CD14-positive monocyte (primary cell): ENCODE data around the gene FGFR2. TPM values are rescaled to one million over a fixed set of nuclear protein-coding genes. Genes with fewer than 3 reads are reported as not detected.
A peak's percentile ranks its signal among the peaks of the same experiment; 100 is the strongest.

ENCODE experiments used
- DNase-seq, 3 donors: peaks; one replicate each; pipeline ENCODE4 v3.0.0-alpha.2; 2011 to 2022
- H2AFZ ChIP-seq: 2 replicates; pipeline ENCODE4 v1.6.0; 2012; ENCODE audit warnings: mild to moderate bottlenecking, low read depth, low read length, inconsistent platforms; ENCODE audit not compliant: insufficient read depth, poor library complexity, severe bottlenecking
- H3K27ac ChIP-seq, 2 donors: 1 replicate in 1 of 2; 2 replicates in 1 of 2; pipeline ENCODE4 v1.5.1; 2012 to 2013; ENCODE audit warnings: low read length in 2 of 2, control low read depth in 1 of 2, inconsistent platforms in 1 of 2, low read depth in 1 of 2, mild to moderate bottlenecking in 1 of 2
- H3K27me3 ChIP-seq, 2 donors: one replicate each; pipeline versions ENCODE4 v1.6.0 to v1.6.1; 2011 to 2013; ENCODE audit warnings: low read length in 2 of 2; ENCODE audit not compliant: control insufficient read depth in 2 of 2, insufficient read depth in 2 of 2
- H3K36me3 ChIP-seq, 2 donors: replicated peaks in 1 of 2; 1 replicate in 1 of 2; 2 replicates in 1 of 2; pipeline versions ENCODE4 v1.5.1 to v1.6.1; 2012 to 2013; ENCODE audit warnings: low read length in 2 of 2, control low read depth in 1 of 2, inconsistent platforms in 1 of 2, mild to moderate bottlenecking in 1 of 2; ENCODE audit not compliant: insufficient read depth in 2 of 2, control insufficient read depth in 1 of 2
- H3K4me1 ChIP-seq, 2 donors: 1 replicate in 1 of 2; 2 replicates in 1 of 2; pipeline versions ENCODE4 v1.5.1 to v1.6.1; 2012 to 2013; ENCODE audit warnings: low read length in 2 of 2, control low read depth in 1 of 2, inconsistent platforms in 1 of 2, mild to moderate bottlenecking in 1 of 2, moderate library complexity in 1 of 2; ENCODE audit not compliant: insufficient read depth in 2 of 2, control insufficient read depth in 1 of 2
- H3K4me2 ChIP-seq: replicated peaks from 2 replicates; pipeline ENCODE3; 2012; ENCODE audit warnings: low read length, moderate library complexity, mild to moderate bottlenecking; ENCODE audit not compliant: poor library complexity, severe bottlenecking; ENCODE audit errors: extremely low read depth
- H3K4me3 ChIP-seq, 3 experiments: fragments of 200-600 bp in 1 of 3; sonication (generic) in 1 of 3; replicated peaks in 1 of 3; 1 replicate in 2 of 3; 2 replicates in 1 of 3; pipeline ENCODE4 v1.5.1; 2011 to 2013; ENCODE audit warnings: low read length in 3 of 3, mild to moderate bottlenecking in 3 of 3, control low read depth in 2 of 3, low read depth in 2 of 3, inconsistent platforms in 1 of 3, moderate library complexity in 1 of 3
- H3K79me2 ChIP-seq: 2 replicates; pipeline ENCODE4 v1.6.0; 2012; ENCODE audit warnings: mild to moderate bottlenecking, control low read depth, inconsistent platforms, low read length, moderate library complexity; ENCODE audit not compliant: insufficient read depth
- H3K9ac ChIP-seq: 2 replicates; pipeline ENCODE4 v1.6.0; 2017; ENCODE audit warnings: low read length, mild to moderate bottlenecking; ENCODE audit not compliant: insufficient read depth, poor library complexity, severe bottlenecking
- H3K9me3 ChIP-seq, 2 donors: replicated peaks in 1 of 2; 1 replicate in 1 of 2; 2 replicates in 1 of 2; pipeline versions ENCODE4 v1.5.1 to v1.6.1; 2012 to 2013; ENCODE audit warnings: low read length in 2 of 2, control low read depth in 1 of 2; ENCODE audit not compliant: control insufficient read depth in 1 of 2, insufficient read depth in 1 of 2
- H4K20me1 ChIP-seq: 2 replicates; pipeline ENCODE4 v1.6.0; 2012; ENCODE audit warnings: mild to moderate bottlenecking, low read length, control low read depth, moderate library complexity; ENCODE audit not compliant: insufficient read depth
- H3K27ac Mint-ChIP-seq, 7 donors: one replicate each; pipeline ENCODE4 v1.8.0; 2020; ENCODE audit warnings: mild to moderate bottlenecking in 7 of 7, mixed read lengths in 7 of 7, moderate library complexity in 6 of 7, inconsistent platforms in 2 of 7
- H3K27me3 Mint-ChIP-seq, 3 donors: one replicate each; pipeline ENCODE4 v1.8.0; 2021 to 2022; ENCODE audit warnings: low read depth in 3 of 3, mild to moderate bottlenecking in 3 of 3, mixed read lengths in 3 of 3, moderate library complexity in 3 of 3, inconsistent platforms in 1 of 3
- H3K36me3 Mint-ChIP-seq, 2 donors: one replicate each; pipeline ENCODE4 v1.8.0; 2020; ENCODE audit warnings: mixed read lengths in 2 of 2, inconsistent platforms in 1 of 2, mild to moderate bottlenecking in 1 of 2
- H3K4me1 Mint-ChIP-seq: one replicate; pipeline ENCODE4 v1.8.0; 2020; ENCODE audit warnings: mild to moderate bottlenecking, mixed read lengths
- H3K4me3 Mint-ChIP-seq, 2 donors: one replicate each; pipeline ENCODE4 v1.8.0; 2020; ENCODE audit warnings: mild to moderate bottlenecking in 2 of 2, mixed read lengths in 2 of 2, moderate library complexity in 1 of 2
- H3K9me3 Mint-ChIP-seq, 7 donors: one replicate each; pipeline ENCODE4 v1.8.0; 2020 to 2022; ENCODE audit warnings: mixed read lengths in 7 of 7, mild to moderate bottlenecking in 6 of 7, moderate library complexity in 6 of 7, inconsistent platforms in 2 of 7
- WGBS: methylation state at CpG from one replicate; pipeline ENCODE4 v1.1.5; 2013; ENCODE audit warnings: missing lambda C conversion rate; ENCODE audit not compliant: insufficient coverage; 5-methylcytosine and 5-hydroxymethylcytosine counted together
- intact Hi-C, 2 donors: fragments of 100-400 bp; cut with micrococcal nuclease; formaldehyde crosslinking; loops; one replicate each; pipeline versions ENCODE4 v1.15.0 to v1.15.1; 2023
- polyA plus RNA-seq, 3 donors: library from polyadenylated mRNA; depleted of rRNA in 1 of 3; unstranded in 2 of 3; stranded (reverse) in 1 of 3; fragments of 300-500 nt in 2 of 3; fragments of >200 nt in 1 of 3; fragmentation: Illumina TruSeq in 2 of 3; gene quantifications; 1 replicate in 2 of 3; 2 replicates in 1 of 3; pipeline ENCODE4 v1.2.3, GENCODE V29; 2012 to 2021
- TF ChIP-seq, protein P1 (sequence below): fragments of 200-600 bp; IDR thresholded peaks from one replicate; pipeline ENCODE4 v1.8.0; 2022; ENCODE audit warnings: antibody characterized with exemption, mild to moderate bottlenecking

Gene FGFR2
- polyA plus RNA-seq, 3 donors: not detected

DNA sequence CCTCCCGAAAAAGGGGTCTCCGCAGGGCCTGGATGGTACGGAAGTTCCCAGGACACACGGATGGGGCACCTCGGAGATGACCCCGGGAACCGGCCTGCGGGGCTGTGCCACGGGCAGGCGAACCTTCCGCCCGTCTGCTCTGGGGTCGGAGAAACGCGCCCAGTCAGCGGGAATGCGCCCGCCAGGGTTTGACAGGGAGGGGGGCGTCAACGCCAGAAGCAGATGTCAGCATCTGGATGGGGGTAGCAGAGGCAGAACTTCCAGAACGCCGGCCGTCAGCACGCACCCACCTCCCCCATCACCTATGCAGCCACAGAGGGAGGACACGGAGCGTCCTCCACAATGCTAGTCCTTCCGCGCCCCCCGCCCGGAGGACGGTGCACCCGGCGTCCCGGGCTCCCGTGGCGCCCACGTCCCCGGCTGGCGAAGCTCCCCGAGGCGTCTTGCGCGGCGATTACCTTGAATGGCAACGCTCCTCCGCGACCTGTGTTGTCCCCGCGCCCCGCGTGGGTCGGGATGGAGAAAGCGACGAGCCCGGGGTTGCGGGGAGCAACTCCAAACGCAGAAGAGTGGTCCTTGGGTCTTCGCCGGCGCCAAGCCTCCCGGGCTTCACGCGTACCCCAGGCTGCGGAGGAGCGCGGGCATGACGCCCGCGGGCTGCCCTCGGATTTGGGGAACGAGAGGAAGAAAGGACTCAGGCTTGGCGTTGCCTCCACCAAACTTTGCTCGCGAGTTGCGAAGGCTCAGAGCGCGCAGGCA is 561 bp downstream of the FGFR2 start:
- H3K4me1 Mint-ChIP-seq: peaks cover 3% of the 10 kb centered on the region
- H3K36me3 ChIP-seq: no peaks in the 10 kb centered on the region
- H3K27me3 ChIP-seq: peaks cover 44 to 72% of the 10 kb centered on the region in 2 donors
- H3K4me3 Mint-ChIP-seq: peak overlapping the region in 1 of 2 donors; percentile 71
- peaks cover 0 to 28% of the 10 kb centered on the region in 2 donors for H3K9me3 ChIP-seq
- intact Hi-C loops: no loop called here
- no peaks in the 10 kb centered on the region for H4K20me1 ChIP-seq
- WGBS: 2% methylated on average over 74 of the region's 77 CpGs
- H3K4me3 ChIP-seq: no peak overlapping the region
- H3K79me2 ChIP-seq: no peaks in the 10 kb centered on the region
- no peak overlapping the region for H3K27ac Mint-ChIP-seq
- TF ChIP-seq, protein P1, sequence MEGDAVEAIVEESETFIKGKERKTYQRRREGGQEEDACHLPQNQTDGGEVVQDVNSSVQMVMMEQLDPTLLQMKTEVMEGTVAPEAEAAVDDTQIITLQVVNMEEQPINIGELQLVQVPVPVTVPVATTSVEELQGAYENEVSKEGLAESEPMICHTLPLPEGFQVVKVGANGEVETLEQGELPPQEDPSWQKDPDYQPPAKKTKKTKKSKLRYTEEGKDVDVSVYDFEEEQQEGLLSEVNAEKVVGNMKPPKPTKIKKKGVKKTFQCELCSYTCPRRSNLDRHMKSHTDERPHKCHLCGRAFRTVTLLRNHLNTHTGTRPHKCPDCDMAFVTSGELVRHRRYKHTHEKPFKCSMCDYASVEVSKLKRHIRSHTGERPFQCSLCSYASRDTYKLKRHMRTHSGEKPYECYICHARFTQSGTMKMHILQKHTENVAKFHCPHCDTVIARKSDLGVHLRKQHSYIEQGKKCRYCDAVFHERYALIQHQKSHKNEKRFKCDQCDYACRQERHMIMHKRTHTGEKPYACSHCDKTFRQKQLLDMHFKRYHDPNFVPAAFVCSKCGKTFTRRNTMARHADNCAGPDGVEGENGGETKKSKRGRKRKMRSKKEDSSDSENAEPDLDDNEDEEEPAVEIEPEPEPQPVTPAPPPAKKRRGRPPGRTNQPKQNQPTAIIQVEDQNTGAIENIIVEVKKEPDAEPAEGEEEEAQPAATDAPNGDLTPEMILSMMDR: no peak
- no peak for DNase-seq
- H2AFZ ChIP-seq: no peak overlapping the region
- H3K4me1 ChIP-seq: no peaks in the 10 kb centered on the region
- no peak overlapping the region for H3K27ac ChIP-seq
- peaks cover 0 to 13% (median 5%) of the 10 kb centered on the region in 7 donors for H3K9me3 Mint-ChIP-seq
- H3K27me3 Mint-ChIP-seq: peaks cover 67 to 89% (median 68%) of the 10 kb centered on the region in 3 donors
- no peak overlapping the region for H3K9ac ChIP-seq
- H3K4me2 ChIP-seq: peak overlapping the region; percentile 34
- H3K36me3 Mint-ChIP-seq: peaks cover 3 to 4% of the 10 kb centered on the region in 2 donors

DNA sequence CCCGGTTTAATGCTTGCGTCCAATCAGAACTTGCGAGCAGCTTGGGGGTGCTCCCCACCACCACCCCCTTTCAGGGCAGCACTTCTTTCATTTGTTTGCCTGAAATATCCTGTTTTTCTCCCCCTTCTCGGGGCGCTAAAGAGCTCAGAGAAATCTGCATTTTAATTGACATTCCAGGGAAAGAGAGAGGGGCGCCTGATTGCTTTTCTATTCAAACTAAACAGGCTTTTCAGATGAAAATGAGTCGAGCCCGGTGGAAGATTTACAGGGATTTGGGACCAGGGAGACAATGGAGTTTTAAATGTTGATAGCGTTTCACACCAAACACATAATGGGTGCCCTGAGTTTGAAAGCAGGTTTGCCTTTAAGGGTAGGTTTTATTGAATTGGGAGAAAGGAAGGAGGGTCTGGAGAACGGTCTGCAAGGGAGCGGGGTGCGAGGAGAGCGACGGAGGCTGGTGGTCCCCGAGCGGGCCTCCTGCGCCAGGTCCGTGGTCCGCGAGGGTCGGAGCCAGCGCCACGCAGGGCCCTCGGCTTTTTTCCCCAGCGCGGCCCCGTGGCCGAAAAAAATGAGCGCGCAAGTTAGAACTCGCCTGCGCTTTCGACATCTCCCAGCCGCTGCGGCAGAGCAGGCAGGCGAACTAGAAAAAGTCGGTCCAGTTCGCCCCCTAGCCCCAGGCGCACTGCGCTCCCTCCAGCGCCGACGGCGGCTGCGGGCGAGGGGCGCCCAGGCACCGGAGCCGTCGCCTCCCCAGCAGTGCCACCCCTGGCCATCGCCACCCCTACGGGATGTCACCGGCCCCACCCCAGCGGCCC is 1.3 kb downstream of the FGFR2 start:
- Histone ChIP-seq H3K4me1 (no peaks in the 10 kb centered on the region), H3K36me3 (no peaks in the 10 kb centered on the region), H3K4me3 (no peak overlapping the region), H3K9me3 (peaks cover 0 to 28% of the 10 kb centered on the region in 2 donors), H3K79me2 (no peaks in the 10 kb centered on the region), H3K27ac (no peak overlapping the region), H3K9ac (no peak overlapping the region), H3K4me2 (no peak overlapping the region), H4K20me1 (no peaks in the 10 kb centered on the region), H3K27me3 (peaks cover 44 to 72% of the 10 kb centered on the region in 2 donors), H2AFZ (no peak overlapping the region)
- peaks cover 0 to 13% (median 5%) of the 10 kb centered on the region in 7 donors for H3K9me3 Mint-ChIP-seq
- H3K36me3 Mint-ChIP-seq: peaks cover 3 to 4% of the 10 kb centered on the region in 2 donors
- H3K27ac Mint-ChIP-seq: no peak overlapping the region
- DNase-seq: no peak
- intact Hi-C loops: no loop called here
- H3K4me3 Mint-ChIP-seq: peak overlapping the region in 1 of 2 donors; percentile 88
- 3% methylated on average over 47 of the region's 54 CpGs for WGBS
- peaks cover 3% of the 10 kb centered on the region for H3K4me1 Mint-ChIP-seq
- TF ChIP-seq, protein P1: no peak
- peaks cover 66 to 82% (median 70%) of the 10 kb centered on the region in 3 donors for H3K27me3 Mint-ChIP-seq
